ENCODE measurements around the gene CHP2. TPM values are rescaled to one million over a fixed set of nuclear protein-coding genes. Genes with fewer than 3 reads are reported as not detected.

CHP2 gene
- total and polyA plus RNA-seq, 9 of the 15 experiments (the other 6 are each of a cell fraction or from before 2014, with no cell fraction given): 0.23 to 1.1 (median 0.80) TPM

- Histone ChIP-seq H3K9ac (ENCODE audit: insufficient read depth in 1 of 2, low read depth in 2 of 2, low read length in 2 of 2) (no peak overlapping the region), H3K36me3 (ENCODE audit: control insufficient read depth, insufficient read depth, low read length) (no peaks in the 10 kb centered on the region), H3K4me3 (no peak overlapping the region), H2AFZ (ENCODE audit: low read depth, low read length) (no peak overlapping the region), H3K79me2 (ENCODE audit: control insufficient read depth, insufficient read depth, low read length) (no peaks in the 10 kb centered on the region), H3K4me1 (replicated peaks in 1 of 2; ENCODE audit: control insufficient read depth in 2 of 2, insufficient read depth in 2 of 2, low read length in 2 of 2) (no peaks in the 10 kb centered on the region), H3K9me3 (replicated peaks; ENCODE audit: control insufficient read depth, insufficient read depth, low read depth, low read length) (no peaks in the 10 kb centered on the region), H4K20me1 (replicated peaks; ENCODE audit: control insufficient read depth, insufficient read depth, low read length) (no peaks in the 10 kb centered on the region), H3K27ac (ENCODE audit: extremely low read depth, low read depth, low read length) (no peak overlapping the region), H3K27me3 (ENCODE audit: control insufficient read depth in 2 of 2, insufficient read depth in 2 of 2, low read length in 2 of 2) (peaks cover 6 to 9% of the 10 kb centered on the region in 2 experiments; a peak in 2 of 5 replicates), H3K9me1 (ENCODE audit: control insufficient read depth, insufficient read depth, low read length) (no peaks in the 10 kb centered on the region), H3K4me2 (ENCODE audit: insufficient read depth, low read length) (no peak overlapping the region)
- no TSS peak for BruUV-seq (replicated peaks)
- FAIRE-seq (no peak), DNase-seq (ENCODE audit: extremely low read depth in 1 of 4, low spot score in 3 of 4) (no peak), ATAC-seq (no peak)
- WGBS (ENCODE audit: insufficient coverage, low coverage, missing lambda C conversion rate): 8% methylated on average over 4 of the region's 4 CpGs
- ChIA-PET CTCF (ENCODE audit: low intra/inter-chr PET ratio) (no interaction called here), POLR2A (no interaction called here)
- intact Hi-C loops (cut with micrococcal nuclease) (no loop called here), in situ Hi-C loops (cut with MboI) (no loop called here)
- no peak for TF ChIP-seq BCL6 (CRISPR knock-in tag; IDR thresholded peaks at IDR 0.05)
- TF ChIP-seq SREBF1 (IDR thresholded peaks at IDR 0.05; ENCODE audit: borderline replicate concordance, low read depth, low read length): no peak
- TF ChIP-seq PCBP2 (IDR thresholded peaks at IDR 0.05; ENCODE audit: low read depth, low read length, poor library complexity, severe bottlenecking): no peak
- TF ChIP-seq ZNF316 (IDR thresholded peaks at IDR 0.05): no peak
- TF ChIP-seq TEAD2 (tag; IDR thresholded peaks at IDR 0.05): no peak
- no peak for TF ChIP-seq VEZF1 (CRISPR knock-in tag; IDR thresholded peaks at IDR 0.05)
- TF ChIP-seq GABPB1 (CRISPR knock-in tag; IDR thresholded peaks at IDR 0.05): no peak
- TF ChIP-seq ARID4B (CRISPR knock-in tag; IDR thresholded peaks at IDR 0.05): no peak
- TF ChIP-seq FOXO4 (CRISPR knock-in tag; IDR thresholded peaks at IDR 0.05): no peak
- no peak for TF ChIP-seq ETS1 (conservative IDR thresholded peaks at IDR 0.05; ENCODE audit: control insufficient read depth, low read depth, low read length)
- no peak for TF ChIP-seq RBM15 (IDR thresholded peaks at IDR 0.05; ENCODE audit: insufficient read depth, low read length)
- no peak for TF ChIP-seq KLF13 (tag; IDR thresholded peaks at IDR 0.05; ENCODE audit: borderline replicate concordance, low read depth)
Measured at GRCh38 chr16:23745263-23745662, 9.6 kb upstream of the CHP2 start.

Data from K562 (cell line).